HG03135 (cell line): ENCODE measurements around the gene TMEM132D.

Experiments used
- ATAC-seq: cut with Tn5 transposase; IDR thresholded peaks from one replicate; pipeline ENCODE4 v1.9.1; 2021; ENCODE audit warnings: mild to moderate bottlenecking, moderate library complexity; ENCODE audit not compliant: unreplicated experiment

TMEM132D gene

DNA sequence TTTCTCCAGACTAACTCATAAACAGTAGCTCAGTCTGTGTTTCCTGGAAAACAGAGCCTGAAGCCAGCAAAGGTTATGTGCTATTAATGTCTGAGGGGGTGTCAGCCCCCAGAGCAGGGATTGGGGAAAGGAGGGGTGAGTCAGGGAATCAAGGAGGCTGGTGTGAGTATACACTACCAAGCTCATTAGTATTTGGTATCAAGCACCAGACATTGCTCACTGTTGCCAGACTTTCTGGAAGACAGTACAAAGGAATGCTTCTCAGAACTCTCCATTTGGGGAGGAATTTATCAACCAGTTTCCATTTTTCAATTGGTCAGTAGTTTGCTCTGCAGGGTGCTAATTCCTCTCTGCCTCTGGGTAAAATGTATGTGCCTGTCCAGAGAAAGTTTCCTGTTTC, 607.2 kb downstream of the TMEM132D start:
- no peak for ATAC-seq

DNA sequence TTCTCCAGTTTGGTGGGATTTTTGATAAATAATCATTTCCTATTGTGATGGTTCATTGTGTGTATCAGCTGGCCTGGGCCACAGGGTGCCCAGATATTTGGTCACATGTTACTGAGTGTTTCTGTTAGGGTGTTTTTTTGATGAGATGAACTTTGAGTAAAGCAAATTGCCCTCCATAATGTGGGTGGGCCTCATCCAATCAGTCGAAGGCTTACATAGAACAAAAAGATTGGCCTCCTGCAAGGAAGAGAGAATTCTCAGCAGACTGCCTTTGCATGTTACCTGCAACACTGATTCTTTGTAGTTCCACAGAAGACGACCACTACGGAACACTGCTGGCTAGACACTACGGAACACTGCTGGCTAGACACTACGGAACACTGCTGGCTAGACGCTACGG, 609.0 kb downstream of the TMEM132D start:
- no peak for ATAC-seq

GRCh38 chr12:129279771-129280170, 624.1 kb downstream of the TMEM132D start:
- ATAC-seq, result no peak

DNA sequence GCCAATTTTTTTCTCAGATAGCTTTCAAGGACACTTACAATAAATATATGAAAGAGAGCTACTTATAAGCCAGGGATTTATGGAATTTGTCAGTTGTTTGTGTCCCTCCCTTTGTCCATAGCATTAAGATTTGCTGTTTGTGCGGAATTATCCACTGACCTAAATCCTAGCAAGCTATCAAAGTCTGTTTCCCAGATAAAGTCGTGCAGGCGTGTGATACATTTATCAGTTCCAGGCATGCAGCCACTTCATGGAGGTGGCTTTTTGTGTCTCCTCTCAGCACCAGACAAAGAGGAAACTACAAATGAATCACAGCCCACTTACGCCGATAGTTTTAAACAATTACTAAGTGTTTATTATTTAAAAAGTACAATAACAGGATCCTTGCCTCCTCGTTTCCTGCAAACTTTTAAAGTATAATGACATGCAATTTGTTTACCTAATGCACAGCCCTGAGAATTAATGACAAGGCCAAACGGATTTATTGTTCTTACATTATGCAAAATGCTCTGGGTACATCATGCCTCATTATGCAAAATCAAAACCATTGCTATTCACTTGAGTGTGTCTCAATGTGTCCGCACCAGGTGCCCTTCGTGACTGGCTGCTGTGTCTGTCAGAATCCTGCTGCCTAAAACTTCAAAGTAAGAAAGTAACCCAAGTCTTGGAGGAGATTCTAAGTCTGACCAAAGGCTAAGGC, 627.3 kb downstream of the TMEM132D start:
- no peak for ATAC-seq

GRCh38 chr12:129269756-129270495, 633.9 kb downstream of the TMEM132D start:
- no peak for ATAC-seq

DNA sequence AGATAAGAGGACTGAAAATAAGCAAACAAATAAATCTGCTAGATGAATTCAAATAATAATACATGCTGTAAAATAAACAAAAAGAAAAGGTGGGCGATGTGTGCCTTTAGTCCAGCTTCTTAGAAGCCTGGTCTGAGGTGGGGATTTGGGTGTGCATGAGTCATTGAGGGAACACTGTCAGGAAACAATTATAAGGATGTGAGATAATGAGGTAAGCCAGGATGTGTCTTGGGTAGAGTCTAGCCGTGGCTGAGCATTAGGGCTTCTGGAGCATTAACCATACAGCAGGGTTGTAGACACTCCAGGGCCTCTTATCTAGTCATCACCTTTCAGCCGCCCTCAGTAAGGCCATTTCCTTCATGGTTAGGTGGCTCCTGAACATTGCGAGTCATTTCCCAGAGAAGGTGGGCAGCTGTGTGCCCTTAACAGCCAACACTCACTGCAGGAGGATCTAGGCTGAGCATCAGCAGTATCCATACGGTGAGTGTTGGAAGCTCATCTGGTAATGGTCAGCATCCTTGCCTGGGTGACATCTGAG, 645.0 kb downstream of the TMEM132D start:
- ATAC-seq, result no peak

DNA sequence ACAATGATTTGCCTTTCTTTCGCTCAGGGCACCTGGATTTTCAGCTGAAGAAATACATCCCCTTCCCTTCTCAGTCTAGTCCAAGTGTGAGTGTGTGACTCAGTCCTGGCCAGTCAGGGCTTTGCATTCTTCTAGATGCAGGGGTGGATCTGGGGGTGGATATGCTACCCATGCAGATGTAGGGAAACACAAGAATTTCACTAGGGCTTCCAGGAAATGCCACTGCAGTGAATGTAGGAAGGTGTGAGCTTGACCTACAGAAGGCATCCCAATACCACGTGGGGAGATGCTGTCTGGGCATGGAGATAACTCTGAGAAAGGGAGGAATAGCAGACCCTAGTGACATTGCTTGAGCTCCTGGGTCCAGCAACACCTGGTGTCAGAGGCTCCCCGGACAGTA, 646.3 kb downstream of the TMEM132D start:
- no peak for ATAC-seq

- no peak for ATAC-seq
Measured at GRCh38 chr12:129246630-129247029, 657.2 kb downstream of the TMEM132D start.

GRCh38 chr12:129245769-129246168, 658.1 kb downstream of the TMEM132D start:
- ATAC-seq, result no peak

GRCh38 chr12:129241852-129242251, 662.0 kb downstream of the TMEM132D start:
- no peak for ATAC-seq

DNA sequence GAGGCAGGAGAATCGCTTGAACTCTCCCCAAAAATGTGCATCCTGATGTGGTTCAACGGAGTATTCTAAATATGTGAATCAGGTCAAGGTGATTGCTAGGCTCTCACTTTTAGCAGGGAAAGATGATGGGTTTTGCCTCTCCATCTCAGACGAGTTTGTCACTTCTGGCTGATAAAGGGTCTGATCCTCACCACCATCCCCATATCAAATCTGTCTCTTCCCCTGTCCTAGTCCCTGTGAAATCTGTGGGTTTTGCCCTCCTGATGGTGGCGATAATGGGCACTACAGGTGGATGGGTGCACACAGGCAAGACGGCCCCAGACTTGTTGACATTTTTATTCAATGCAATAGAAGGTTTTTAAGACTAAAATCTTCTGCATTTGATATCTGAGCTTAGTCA, 665.9 kb downstream of the TMEM132D start:
- ATAC-seq, result no peak

DNA sequence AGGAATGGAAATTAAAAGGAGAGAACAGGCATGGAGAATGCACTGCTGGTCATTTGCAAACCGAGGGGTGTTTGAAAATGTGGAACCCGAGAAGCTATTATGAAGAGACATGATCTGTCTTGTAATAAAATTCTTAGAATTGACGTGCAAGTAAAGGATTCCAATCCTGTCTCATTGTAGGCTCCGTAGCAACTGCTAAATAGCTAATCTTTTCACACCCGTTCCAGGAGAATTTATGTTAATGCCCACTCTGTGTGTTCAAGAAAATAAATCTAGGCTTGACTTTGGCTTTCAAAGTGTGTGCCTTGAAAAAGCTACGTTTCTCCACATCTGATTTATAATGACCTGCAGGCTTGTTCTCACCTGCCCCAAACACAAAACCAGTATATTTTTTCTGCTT, 669.6 kb downstream of the TMEM132D start:
- ATAC-seq, result no peak

DNA sequence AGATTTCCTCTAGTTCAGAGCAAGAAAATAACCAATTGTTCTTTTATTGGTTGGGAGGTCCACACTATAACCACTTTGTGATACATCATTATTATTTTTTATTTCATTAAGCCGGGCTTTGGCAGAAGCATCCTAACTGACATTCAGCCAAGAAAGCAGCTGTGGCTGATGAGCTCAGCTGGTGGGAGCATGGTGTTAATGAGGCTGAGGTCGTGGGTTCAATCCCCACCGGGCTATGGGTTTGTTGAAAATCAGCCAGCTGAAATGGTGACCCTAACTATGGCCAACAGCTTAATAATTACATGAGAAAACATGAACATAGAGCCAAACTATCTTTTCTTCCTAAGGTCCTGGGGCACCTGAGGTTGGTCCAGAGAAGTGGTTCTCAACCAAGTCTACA, 672.3 kb downstream of the TMEM132D start:
- no peak for ATAC-seq

DNA sequence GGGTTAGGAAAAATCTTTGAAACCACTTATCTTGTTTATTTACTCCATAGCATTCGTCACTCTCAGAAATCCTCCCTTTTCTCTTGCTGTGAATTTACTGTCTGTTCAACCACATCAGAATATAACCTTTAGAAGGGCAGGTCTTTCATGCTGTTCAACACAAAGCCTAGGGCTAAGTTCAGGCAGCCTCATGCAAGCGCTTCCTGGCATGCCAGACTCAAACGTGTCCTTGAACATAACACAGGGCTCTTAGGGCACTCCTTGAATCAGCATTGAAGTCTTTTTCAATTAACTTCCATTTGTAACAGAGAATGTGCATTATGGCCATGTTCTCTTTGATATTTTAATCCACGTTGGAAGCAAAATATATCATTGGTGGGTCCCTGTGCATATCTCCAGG, 672.8 kb downstream of the TMEM132D start:
- no peak for ATAC-seq

DNA sequence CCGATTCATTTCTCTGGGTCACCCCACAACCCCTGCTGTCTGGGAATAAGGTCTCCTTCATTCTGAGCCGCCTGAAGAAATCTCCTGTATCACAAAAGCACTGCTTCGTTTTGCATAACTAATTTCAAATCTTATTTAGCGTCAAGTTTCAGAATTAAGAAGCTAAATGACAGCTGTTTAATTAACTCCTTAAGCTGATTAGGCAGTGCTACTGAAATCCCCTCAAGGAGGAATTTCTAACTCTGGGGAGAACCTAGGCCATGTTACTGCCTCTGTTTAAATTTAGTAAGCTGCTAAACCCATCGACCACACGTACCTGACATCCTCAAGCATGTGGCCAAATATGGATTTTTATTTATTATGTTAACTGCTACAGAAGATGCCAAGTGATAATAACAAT, 677.0 kb downstream of the TMEM132D start:
- ATAC-seq, result no peak

DNA sequence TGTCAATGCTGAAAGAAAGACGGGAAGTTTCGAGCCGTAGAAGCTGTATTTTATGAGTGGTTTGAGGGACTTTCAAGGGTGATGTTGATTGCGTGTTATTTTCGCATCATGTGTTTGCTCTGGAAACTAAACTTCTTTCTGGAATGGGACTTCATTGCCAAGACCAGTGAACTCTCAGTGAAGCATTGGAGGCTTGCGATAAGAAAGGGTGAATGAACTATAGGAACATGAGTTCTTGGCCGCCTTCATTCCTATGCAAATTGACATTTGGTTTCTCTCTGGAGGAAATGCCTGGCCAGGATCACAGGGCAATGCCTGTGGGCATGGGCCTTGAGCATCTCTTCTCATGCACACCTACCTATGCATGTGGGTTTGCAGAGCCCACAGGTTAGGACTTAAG, 677.8 kb downstream of the TMEM132D start:
- no peak for ATAC-seq

- ATAC-seq, result no peak
Measured at GRCh38 chr12:129215556-129215955, 688.3 kb downstream of the TMEM132D start.

- no peak for ATAC-seq
Measured at GRCh38 chr12:129213551-129213950, 690.3 kb downstream of the TMEM132D start.

DNA sequence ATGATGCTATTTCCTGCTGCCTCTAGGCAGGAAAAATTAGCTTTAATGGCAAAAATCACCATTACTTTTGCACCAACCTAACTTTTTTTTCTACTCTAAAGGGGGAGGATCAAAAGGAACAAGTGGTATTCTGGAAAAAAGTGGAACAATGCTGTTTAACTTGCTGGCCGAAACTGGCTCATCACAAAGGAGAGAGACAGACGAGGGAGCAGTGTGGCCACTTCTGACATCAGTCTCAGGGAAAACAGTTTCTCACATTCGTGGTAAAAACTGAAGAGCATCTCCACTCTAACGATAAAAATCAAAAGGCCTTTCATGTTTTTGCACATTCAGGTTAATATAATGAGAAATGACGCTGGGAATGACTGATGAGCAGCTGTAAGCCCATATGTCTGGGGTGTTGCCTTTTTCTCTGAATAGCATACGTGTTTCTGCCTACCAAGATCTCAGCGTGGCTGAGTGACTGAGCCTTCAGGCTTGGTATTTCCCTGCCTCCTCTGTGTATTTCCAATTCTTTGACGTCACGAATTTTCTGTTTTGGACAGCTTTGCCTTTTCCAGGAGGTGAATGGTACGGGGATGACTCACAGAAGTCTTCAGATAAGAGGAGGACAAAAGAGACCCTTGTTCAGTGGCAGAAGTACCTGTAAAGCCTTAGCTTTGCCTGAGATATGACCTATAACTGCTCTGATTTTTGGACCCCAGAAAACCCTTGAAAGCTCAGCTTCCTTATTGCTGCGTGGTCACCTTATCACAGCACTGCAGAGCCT, 691.8 kb downstream of the TMEM132D start:
- ATAC-seq, result no peak

- ATAC-seq, result no peak
Measured at GRCh38 chr12:129208566-129208965, 695.3 kb downstream of the TMEM132D start.

GRCh38 chr12:129207084-129207483, 696.7 kb downstream of the TMEM132D start:
- ATAC-seq, result no peak

GRCh38 chr12:129203456-129203855, 700.4 kb downstream of the TMEM132D start:
- no peak for ATAC-seq
